HL-60/S4 (cell line): ENCODE measurements around the gene WDR27.
"Not testable (repeated sequence)": the region's sequence is repeated elsewhere in the genome, so short reads cannot be mapped to it uniquely, and the experiment has no call there.

Source experiments
- in situ Hi-C: fragments of 300-500 bp; cut with MboI; formaldehyde crosslinking; loops from 2 replicates; pipeline ENCODE4 v1.14.3; 2022; ENCODE audit warnings: low sequenced_read_pairs

Gene WDR27

DNA sequence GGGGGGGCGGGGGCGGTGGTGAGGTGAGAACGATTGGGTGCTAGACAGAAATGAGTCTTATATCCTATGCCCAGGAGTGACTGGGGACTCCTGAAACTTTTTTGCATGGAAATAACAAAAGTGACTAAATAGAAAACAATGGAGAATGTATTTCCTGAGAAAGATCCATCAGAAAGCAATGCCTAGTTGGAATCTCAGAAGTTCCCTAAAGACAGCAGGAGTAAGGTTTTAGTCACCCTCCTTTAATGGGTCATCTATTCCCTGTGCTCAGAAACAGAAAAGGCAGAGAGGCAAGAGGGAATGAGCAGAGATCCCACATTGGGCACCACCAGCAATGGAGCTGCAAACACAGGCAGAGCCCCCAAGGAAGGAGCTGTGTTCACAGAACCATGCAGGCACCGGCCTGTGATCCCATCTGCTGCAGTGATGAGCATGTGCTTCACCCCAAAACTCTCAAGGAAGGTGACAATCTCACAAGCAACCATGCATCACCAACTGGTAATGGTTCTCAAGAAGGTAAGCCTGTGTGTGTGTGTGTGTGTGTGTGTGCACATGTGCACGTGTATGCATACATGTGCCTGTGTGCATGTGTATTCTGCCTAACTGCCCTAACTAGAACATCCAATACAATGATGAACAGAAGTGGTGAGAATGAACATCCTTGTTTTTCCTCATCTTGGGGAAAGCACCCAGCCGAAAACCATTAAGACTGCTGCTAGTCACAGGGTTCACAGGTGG is 168.4 kb downstream of the WDR27 start:
- in situ Hi-C loops, result no loop called here

DNA sequence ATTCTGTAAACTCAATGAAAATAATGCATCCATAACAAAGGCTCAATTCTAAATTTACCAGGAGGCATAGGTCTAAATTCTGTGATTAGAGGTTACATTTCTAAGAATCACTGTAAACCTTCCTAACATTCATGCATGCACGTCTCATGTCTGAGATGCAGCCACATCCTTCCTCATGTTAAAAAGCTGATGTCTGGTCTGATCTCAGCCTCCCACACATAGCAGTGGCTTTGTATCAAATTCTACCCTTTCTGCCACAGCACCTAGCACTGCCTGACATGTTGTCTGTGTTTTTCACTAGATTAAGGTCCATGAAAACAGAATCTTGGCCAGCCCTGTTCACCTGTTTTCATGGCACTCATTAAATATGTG is 171.1 kb downstream of the WDR27 start:
- in situ Hi-C loops, result no loop called here

GRCh38 chr6:169529931-169530751 is 171.7 kb downstream of the WDR27 start:
- in situ Hi-C loops, result no loop called here

DNA sequence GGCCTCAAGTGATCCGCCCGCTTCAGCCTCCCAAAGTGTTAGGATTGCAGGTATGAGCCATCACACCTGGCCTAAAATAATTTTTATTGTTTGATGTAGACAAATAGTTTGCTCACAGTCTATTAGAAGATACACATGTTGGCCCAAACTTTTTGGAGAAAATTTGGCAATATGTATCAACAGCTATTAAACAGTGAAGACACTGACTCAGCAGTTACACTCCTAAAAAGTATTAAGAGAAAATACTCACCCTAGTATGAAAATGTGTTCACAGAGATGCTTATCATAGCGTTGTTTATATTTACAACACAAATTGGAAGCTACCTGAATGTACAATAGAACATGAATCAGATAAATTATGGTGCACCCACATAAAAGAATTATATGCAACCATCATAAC is 173.1 kb downstream of the WDR27 start:
- in situ Hi-C loops, result no loop called here

- in situ Hi-C loops, result no loop called here
These were observed 174.5 kb downstream of the WDR27 start for GRCh38 chr6:169527306-169527705.

- in situ Hi-C loops, result no loop called here
These were observed 180.0 kb downstream of the WDR27 start for GRCh38 chr6:169521825-169522224.

DNA sequence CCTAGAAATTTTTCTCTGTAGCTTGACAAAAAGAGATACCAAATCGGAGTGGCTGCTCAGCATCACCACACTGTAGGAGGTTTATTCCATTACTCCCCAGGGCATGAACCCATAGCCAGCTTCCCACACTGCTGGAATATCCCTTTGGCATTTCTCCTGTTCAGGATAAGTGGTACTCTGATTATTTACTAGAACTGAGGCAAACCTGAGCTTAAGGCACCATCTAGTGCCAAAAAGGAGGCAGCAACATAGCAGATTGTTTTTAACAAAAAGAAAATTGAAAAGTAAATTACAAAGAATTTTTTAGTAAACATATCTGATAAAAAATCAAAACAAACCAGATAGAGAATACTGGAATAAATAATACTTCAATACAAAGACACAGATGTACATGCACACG is 181.7 kb downstream of the WDR27 start:
- in situ Hi-C loops, result no loop called here

DNA sequence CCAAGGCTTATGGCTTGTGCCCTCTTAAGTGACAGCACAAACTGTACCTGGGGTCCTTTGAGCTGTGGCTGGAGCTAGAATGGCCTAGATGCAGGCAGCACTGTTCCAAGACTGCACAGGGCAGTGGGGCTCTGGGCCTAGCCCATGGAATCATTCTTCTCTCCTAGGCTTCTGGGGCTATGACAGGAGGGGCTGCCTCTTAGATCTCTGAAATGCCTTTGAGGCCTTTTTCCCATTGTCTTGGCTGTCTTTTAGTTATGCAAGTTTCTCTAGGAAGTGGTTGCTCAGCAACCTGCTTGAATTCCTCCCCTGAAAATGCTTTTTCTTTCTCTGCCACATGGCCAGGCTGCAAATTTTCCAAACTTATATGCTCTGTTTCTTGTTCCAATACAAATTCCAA is 183.4 kb downstream of the WDR27 start:
- in situ Hi-C loops, result no loop called here

GRCh38 chr6:169513478-169514193 is 188.2 kb downstream of the WDR27 start:
- in situ Hi-C loops, result no loop called here

- in situ Hi-C loops, result not testable (repeated sequence)
These were observed 190.0 kb downstream of the WDR27 start for GRCh38 chr6:169511785-169512184.

DNA sequence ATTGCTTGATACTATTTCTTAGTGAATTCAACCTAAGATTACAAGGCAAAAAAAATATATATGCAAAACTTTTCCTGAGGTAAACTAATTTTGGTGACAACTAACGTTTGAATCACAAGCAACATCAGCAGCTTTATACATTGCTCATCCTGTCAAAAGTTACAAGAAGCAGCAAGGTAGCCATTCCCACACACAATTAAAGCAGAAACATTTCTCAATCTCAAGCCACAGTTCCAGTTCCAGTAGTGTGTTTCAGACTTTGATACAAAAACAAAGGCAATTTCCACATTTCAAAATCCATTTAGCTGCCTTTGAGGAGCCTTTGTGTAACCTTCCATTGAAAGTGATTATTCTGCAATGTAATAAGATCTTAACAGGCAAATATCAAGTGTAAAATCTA is 191.0 kb downstream of the WDR27 start:
- in situ Hi-C loops, result no loop called here

DNA sequence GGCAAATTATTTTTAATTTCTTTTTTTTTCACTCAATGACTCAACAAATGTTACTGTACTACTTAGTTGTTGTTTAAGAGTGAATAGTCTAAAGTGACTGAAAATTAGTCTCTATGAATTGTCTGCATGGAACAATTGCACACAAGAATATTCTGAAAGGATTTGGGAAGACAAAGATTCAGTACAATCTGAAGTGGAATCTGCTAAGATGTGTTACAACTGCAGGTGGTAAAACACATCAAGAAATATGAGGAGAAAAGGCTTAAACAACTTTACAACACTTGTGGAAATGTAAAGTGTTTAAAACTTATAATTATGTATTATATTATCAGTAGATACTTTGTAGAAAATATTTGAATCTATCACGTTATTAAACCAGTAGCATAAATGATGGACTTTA is 193.4 kb downstream of the WDR27 start:
- in situ Hi-C loops, result no loop called here

DNA sequence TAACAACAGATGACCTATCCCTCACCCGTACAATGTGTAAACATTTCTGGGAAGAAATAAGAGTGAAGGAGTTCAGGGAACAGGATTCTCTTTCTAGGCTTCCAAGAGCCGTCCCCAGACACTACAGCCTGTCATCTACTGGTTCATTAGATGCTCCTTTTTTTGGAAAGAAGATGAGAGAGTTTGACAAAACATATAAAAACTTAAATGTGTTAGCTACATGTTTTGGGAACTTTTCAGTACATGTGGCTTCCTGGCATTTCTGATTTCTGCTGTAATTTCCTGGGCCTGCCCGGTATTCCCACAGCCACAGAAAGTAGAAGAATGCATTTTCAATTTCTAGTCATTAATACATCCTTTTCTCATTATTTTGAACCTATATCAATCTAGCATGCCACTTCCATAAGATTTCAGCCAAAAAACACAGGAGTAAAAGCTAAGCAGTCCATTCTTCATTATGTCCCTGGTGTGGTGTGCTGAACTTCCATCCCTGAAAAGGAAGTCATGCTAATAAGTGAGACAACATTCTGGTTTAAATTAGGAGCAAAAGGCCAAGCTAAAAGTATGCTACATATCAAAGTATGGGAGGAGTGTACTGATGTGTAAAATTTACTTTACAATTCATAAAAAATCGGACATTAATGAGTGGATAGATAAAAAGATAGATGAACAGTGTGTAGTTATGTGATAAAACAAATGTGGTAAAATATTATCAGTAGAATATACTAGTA is 198.2 kb downstream of the WDR27 start:
- in situ Hi-C loops, result no loop called here

- in situ Hi-C loops, result no loop called here
These were observed 199.4 kb downstream of the WDR27 start for GRCh38 chr6:169502445-169502844.

DNA sequence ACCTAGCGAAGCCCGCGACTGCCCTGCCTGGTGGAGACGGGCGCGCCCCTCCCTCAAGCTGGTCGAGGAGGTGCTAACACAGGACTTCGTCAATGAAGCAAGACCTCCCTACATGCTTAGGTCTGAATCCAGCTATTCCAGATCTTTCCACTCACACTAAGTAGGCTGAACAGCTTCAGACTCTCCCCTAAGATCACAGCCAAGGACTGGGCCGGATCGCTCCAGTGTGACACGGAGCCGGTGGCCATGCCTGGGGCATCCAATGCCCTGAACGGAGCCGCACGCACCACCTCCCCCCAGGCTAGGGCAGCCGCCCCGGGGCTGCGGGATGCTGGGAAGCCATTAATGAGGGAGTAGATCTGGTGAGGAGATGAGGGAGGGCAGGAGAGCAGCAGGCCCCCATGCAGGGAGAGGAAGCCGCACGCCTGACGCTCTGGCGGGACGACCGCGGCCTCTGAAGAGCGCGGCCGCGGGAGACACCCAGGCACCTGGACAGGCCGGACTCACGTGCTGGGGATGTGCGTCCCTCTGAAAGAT is 200.0 kb downstream of the WDR27 start:
- in situ Hi-C loops, result no loop called here

DNA sequence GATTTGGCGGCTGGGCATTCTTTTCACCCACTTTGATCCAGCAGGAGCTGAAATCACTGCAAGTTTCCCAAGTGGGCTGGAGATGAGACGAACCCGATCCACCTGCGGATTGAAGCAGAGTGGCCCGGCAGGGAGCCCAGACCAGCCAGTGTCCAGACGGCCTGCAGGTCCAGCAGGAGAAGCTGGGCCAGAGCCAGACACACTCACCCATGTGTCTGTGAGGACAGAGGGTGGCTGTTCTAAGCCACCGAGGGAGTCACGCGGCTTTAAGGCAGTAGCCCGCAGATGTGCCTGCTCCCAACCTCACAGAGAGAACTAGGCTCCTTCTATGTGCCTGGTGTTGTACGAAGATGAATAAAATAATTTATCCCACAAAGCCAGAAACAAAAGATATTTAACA is 200.7 kb downstream of the WDR27 start:
- in situ Hi-C loops, result no loop called here

- in situ Hi-C loops, result no loop called here
These were observed 201.1 kb downstream of the WDR27 start for GRCh38 chr6:169500688-169501087.

DNA sequence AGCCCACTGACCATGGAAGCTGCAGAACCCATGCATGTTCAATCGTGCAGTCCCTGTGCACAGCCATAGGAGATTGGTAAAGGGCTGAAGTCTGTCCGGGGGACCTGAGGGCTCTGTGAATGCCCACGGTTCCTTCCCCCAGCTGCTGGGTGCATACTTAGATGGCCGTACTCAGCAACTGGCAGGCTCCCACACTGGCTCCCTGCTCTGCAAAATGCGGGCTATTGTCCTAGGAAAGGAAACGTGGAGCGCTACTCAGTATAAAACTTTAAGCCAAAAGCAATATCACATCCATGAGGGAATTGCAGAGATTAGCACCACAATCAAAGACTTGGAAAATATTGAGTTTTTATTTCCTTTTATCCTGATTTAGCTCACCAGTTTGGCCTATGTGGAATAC is 202.0 kb downstream of the WDR27 start:
- in situ Hi-C loops, result no loop called here

GRCh38 chr6:169498916-169499513 is 202.8 kb downstream of the WDR27 start:
- in situ Hi-C loops, result no loop called here

DNA sequence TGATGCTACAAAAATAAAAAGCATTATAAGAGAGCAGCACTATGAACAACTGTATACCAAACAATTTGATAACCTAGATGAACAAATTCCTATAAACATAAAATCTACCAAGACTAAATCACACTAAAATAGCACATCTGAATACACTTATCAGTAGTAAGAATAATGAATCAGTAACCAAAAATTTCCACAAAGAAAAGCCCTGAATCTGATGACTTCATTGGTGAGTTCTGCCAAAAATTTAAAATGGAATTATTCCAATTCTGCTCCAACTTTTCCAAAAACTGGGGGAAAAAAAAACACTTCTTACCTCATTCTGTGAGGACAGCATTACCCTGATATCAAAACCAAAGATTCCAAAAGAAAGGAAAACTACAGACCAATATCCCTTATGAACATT is 206.2 kb downstream of the WDR27 start:
- in situ Hi-C loops, result no loop called here
